ENCODE data around the gene MEAK7.

DNA sequence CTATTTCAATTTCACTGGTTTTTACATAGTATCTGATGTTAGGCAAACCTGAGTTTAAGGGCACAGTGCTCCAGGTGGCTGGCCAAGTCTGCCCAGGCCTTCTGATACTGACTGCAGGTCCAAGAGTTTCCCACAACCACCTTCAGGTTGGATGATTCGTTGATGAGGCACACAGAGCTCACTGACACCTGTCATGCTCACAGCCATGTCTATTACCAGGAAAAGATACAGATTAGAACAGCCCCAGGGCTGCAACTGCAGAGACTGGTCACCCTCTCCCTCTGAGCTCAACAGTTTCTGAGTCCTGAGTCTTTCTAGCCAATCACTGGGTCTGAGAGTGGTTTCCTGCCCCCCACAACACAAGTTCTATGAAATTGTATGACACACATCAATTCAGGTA lies 37.2 kb downstream of the MEAK7 start:
- TF ChIP-seq, protein P1, sequence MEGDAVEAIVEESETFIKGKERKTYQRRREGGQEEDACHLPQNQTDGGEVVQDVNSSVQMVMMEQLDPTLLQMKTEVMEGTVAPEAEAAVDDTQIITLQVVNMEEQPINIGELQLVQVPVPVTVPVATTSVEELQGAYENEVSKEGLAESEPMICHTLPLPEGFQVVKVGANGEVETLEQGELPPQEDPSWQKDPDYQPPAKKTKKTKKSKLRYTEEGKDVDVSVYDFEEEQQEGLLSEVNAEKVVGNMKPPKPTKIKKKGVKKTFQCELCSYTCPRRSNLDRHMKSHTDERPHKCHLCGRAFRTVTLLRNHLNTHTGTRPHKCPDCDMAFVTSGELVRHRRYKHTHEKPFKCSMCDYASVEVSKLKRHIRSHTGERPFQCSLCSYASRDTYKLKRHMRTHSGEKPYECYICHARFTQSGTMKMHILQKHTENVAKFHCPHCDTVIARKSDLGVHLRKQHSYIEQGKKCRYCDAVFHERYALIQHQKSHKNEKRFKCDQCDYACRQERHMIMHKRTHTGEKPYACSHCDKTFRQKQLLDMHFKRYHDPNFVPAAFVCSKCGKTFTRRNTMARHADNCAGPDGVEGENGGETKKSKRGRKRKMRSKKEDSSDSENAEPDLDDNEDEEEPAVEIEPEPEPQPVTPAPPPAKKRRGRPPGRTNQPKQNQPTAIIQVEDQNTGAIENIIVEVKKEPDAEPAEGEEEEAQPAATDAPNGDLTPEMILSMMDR (IDR thresholded peaks at IDR 0.05 in 4 of 5, conservative IDR thresholded peaks at IDR 0.05 in 1 of 5): no peak
- no peak for TF ChIP-seq POLR2A (IDR thresholded peaks at IDR 0.05)

Measured in gastrocnemius medialis (tissue), 4 donors.